ENCODE measurements around the gene PLA2G4A.

The PLA2G4A gene

DNA sequence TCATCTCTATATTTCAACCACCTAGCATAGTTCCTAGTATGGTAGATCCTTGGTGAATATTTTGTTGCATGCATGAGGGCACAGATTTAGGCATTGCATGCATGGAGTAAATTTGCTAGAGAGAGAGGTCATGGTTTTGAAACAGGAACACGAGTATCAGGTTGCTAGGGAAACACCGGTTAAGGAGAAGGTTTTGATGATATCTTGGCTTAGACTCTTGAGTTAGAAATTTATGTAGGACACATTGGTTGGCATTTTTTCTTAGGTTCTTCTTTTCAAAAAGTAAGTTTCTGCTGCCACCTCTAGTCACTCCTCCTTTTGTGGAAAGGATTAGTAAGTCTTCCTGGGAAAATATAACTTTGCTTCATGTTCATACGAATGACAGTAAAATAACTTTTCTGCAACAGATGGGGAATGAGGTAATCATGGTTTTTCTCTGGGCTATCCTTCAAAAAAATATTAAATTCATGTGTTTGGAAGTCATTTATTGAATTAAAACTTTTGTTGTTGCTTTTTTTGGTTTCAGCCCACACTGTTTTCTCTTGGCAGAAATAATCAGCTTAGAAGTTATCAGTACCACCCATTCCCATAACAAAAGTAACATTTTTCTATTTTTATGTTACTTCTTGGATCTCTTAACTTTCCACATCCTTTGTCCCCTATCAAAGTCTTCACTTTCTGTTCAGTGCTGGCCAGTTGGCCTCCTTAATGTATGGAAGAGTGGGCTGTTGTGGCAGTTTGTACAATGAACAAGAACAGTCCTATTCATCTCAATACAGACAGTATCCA lies 97.3 kb downstream of the PLA2G4A start:
- DNase-seq, result no peak

DNA sequence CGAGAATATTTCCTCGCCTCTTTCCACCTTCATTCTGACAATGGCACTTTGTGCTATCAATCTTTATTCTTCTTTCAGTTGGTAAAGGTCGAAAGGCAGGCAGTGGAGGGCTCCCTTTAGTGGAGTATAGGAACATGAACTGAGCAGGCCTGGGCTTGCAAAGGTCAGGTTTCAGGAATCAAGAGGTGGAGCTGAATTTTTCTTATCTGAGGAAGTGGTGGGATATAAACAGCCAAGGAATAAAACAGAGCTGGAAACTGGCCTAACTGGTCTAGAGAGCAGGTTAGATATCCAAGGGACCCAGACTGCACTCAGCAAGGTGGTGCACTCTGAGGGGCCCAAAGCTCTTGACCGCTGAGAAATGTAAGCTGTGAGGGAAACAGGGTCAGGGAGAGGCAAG lies 99.1 kb downstream of the PLA2G4A start:
- DNase-seq, result peak; percentile 9

DNA sequence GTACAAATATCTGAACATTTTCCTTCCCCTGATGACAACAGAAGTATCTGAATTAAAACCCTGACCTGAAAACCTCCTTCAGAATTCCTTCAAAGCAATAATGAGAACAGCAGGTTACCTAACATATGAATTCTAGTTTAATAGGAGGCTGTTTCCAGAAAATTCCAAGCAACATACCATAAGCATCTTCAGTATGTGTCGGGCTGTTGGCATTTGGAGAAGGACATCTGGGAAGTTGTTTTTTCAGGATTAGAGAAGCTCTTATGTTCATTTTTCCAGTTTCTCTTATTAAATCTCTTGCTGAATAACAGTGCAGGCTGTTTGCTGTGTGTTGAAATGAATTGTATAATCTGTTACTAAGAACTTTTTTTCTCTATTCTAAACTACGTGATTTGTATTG lies 101.5 kb downstream of the PLA2G4A start:
- DNase-seq, result no peak

DNA sequence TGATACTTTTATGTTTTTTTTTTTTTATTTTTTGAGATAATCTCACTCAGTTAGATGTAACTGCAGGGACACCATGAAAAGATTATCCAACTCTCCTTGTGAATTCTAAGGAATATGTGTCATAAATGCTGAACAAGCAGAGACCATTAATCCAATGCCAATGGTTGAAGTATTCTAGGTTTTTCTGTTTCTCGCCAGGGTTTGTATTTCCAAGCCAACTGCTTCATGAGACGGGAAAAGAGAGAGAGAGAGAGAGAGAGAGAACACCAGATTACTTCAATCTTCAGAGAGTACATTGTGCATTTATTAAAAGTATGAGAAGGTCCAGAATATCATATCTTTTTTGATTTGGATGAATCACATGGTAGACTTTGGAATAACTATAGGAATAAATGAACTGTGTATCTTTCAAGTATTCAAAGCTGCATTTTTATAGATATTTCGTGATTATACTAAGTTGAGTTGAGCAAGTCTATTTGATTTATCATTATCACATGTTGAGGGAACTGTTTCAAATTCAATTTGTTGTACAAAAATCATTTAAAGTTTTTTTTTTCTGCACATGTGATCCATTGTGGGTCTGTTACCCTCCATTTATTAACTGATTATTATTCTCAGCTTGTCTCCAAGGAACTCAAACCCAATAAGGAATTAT lies 108.4 kb downstream of the PLA2G4A start:
- DNase-seq, result no peak

DNA sequence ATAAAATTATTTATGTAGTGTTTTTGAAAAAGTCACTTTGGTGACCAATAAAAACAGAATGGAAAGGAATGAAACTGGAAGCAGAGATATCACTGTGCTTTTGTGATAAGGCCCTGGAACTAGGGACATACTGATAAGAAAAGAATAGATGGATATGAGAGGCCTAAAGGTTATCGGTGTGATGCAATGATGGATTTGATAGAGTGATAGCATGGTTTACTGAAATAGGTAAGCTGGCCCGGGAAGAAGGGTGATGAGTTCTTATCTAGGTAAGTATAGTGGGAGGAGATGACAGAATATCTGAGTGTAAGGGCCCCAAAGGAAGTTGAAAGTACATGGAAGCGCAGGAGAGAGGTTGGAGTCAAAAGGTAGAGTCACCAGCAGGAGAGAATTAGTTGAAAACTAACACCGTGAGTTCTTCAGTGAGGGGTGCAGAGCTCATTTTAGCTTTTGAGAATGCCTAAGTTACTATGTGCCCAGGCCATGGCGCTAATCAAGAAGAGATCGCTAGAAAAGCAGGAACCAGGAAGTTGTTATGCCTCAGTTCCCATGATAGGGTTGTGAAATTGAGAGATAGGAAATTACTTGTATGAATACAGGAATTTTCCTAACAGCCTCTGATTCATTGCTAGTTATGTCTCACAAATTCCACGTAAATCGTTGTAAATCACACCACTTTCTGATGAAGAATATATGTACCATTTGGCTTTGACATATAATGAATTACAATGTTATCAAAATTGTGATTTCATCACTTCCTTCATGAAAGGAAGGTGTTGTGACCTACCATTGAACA lies 115.3 kb downstream of the PLA2G4A start:
- DNase-seq, result no peak

DNA sequence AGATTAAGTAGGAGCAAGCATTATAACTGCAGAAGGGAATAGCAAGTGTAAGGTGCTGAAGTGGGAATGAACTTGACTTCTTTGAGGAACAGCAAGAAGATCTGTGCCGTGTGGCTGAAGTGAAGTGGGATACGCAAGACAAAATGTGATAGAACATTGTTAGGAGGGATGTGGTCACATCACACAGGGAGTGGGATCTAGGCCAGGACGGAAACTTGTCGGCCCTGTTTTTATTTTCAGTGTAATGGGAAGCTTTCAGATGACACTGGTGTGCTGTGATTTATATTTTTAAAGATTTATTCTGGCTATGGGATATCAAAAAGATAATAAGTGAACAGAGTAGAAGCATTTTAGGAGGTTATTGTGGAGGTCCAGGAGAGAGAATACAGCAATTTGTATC lies 116.4 kb downstream of the PLA2G4A start:
- DNase-seq, result no peak

DNA sequence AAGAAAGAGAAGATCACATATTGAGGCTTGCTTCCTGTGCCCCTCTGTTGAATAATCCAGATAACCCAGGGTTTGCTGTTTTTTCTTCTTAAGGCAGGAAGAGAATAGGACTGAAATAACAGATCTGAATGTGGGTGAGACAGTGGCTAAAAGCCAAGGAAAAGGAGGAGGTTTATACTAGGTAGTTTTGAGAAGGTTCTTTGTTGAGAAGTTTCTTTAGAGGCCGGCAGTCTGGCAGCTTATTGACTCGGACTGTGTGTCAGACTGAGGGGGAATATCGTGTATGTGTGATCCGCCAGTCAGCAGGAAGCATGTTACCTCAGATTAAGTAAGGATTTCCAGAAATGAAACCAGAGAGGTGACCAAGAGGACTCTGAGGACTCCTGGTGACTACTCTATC lies 119.8 kb downstream of the PLA2G4A start:
- no peak for DNase-seq

DNA sequence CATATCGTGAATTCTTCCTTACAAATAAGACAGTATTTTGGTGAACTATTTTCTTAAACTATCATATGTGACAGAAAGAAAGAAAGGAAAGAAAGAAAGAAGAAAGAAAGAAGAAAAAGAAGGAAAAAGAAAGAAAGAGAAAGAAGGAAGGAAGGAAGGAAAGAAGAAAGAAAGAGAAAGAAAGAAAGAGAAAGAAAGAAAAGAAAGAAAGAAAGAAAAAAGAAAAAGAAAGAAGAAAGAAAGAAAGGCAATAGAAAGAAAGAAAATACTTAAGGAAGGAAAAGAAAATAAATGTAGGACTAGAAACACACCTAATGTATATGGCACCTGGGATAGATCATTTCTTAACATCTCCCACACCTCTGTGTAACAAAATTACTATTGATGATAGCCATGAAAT lies 120.4 kb downstream of the PLA2G4A start:
- DNase-seq, result no peak

DNA sequence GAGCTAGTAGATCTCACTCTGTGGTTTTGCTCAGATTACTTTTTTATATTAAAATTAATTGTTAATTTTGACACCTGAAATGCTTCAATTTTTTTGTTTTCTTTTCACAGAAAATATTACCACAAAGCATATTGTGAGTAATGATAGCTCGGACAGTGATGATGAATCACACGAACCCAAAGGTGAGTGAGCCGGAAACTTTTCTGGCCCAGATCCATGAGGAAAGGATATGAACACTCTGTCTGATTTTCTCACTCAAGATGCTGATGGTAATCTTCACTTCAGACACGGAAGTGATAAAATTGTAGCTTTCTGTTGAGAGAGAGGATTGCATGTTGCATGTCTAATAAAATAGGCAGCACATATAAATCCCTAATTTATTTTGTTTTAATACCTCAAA lies 121.8 kb downstream of the PLA2G4A start:
- DNase-seq, result peak; percentile 50

DNA sequence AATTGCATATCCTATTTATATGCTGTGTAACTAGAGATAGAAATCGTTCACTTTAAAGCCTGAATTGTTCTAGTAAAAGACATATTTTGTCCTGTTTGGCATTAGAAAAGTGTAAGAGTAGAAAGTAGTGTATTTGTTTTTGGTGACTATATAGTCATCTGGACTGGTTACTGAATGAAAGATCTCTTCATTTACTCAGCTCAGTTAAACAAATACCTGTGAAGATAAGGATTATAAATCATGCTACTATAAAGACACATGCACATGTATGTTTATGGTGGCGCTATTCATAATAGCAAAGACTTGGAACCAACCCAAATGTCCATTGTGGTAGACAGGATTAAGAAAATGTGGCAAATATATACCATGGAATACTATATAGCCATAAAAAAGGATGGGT lies 125.1 kb downstream of the PLA2G4A start:
- DNase-seq, result no peak

DNA sequence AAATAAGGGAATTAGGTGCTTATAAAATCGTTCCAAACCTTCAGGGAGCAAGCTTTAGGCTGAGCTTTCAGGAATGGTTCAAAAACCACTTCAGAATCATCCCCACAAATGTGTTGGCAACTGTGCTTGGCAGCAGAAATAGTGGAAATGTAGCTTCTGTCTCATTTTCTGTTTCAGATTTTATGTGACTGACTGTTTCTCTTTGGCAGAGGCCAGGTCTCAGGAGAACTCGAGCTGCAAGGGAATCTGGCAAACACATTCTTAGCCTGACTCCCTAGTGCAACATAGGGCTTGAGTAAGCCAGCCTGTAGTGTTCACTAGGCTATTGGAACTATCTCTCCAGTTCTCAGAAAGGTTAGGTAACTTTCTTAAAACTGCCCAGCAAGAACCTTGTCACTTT lies 128.6 kb downstream of the PLA2G4A start:
- no peak for DNase-seq

DNA sequence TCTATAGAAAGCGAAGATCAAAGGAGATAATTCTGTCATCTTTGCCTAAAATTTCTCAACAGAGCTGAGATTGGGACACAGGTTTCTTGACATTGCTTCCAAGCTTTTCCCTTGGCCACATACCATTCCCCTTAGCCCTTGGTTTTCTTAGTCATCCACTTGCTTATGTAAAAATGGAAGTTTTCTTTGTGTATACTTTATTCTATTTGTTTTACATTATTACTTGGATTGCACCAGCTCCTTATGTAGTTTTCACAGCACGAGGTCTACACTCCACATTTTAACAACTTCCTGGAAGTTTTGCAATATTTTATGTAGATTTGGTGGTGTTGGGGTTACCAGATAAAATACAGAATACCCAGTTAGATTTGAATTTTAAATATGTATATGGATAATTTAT lies 129.8 kb downstream of the PLA2G4A start:
- no peak for DNase-seq

DNA sequence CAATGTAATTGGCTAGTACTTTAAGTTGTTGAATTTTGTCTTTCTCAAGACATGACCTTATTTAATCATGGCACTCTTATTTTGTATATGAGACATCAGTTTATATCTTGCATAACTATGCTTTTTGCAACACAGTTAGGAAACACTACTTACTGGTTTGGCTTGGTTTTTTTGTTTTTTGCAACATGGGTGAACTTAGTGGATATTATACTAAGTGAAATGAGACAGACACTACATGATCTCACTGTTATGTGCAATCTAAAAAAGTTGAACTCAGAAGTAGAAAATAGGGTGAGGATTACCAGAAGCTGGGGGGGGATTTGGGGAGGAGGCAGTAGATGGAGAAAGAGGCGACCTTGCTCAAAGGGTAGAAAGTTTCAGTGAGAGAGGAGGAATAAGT lies 132.1 kb downstream of the PLA2G4A start:
- DNase-seq, result no peak

DNA sequence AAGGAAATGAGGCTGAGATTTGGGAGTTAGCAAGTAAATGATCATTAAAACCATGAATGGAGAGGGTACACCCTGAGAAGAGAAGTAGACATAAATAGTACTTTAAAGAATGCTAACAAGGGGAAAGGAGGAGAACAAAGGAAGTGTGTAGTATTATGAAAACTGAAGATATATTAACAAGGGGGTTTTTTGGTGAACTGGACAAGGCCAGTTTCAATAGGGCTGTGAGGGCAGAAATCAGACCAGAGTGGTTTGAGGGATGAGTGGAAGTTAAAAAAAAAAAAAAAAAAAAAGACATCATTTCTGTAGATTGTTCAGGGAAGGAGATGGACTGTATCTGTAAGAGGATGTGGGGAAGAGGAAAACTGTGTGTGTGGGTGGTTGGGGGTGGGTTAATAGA lies 137.1 kb downstream of the PLA2G4A start:
- no peak for DNase-seq

DNA sequence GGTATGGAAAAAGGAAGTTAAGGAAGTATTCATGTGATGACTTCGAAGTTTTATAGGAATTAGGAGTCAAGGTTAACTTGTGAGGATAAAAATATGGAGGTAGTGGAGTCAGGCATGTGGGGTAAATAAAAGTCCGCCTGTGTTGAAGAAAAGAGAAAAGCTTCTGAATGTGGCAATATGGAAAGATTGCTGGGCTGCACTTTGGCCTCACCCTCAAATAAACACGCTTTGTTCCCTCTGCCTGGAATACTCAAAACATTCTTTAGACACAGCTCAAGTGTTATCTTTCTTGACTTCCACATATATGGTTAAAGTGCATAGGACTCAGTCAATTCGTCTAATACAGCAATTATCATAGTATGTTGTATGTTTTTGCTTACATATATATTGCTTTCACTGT lies 137.7 kb downstream of the PLA2G4A start:
- DNase-seq, result no peak

DNA sequence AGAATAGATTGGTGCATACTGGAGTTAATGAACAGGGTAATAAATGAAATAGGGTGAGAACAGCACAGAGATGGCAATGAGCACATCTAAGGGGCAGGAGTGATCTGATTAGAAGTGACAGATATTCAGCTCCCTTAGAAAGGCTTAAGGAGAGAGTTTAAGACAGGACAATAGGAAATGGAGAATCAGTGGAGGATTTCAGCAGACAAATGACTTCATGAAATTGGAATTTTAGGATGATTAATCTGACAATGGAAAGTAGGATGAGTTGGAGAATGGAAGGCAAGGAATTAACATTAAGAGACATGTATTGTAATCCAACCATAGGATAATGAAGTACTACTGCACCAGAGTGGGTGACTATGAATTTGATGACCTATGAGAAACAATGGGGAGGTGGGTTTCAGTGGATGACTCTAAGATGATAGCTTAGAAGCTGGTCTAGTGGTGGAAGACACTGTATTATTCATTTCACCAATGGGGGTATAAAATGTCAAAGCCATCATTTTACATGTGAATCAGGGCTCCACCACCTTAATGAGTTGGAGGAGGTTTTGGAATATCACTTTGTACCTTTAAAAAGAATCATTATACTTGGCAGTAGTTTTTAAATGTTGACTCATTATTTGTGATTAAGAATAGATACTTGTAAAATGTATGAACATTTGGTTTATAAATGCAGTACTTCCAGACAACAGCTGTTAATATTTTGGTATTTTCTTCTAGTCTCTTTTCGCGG lies 139.1 kb downstream of the PLA2G4A start:
- DNase-seq, result no peak

DNA sequence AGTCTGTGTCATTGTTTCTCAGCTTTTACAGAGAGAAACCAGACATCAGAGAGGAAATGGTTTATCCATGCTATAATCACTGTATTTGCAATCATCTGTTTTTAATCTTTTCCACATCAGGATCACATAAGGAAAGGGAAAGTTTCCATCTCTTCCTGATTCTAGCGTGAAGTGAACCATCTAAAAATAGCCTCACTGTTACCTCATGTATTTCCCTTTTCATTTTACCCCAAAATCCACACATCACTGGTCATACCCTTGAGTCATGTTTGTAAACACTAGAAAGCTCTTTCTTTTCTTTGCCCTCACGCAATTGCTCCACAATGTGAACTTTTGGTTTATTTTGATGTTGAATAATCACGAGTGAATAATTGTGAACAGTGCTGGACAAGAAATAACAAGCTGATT lies 146.0 kb downstream of the PLA2G4A start:
- peak; percentile 94 for DNase-seq

DNA sequence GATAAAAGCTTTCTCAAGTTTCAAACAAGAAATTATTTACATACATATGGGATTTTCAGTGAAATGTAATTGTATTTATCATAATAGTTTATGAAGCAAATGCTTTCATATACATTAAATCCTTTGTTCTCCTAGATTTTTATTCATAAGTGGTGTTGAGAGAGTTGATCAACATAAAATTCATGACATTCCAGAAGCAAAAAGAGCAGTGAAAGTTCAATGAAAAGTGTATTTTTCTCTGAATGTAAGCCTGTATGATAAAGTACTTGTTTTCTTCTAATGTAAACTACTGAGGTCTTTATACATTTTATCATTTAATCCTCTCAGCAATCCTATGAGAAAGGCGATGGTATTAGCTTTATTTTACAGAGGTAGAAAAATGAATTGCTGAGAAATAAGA lies 146.5 kb downstream of the PLA2G4A start:
- DNase-seq, result no peak

DNA sequence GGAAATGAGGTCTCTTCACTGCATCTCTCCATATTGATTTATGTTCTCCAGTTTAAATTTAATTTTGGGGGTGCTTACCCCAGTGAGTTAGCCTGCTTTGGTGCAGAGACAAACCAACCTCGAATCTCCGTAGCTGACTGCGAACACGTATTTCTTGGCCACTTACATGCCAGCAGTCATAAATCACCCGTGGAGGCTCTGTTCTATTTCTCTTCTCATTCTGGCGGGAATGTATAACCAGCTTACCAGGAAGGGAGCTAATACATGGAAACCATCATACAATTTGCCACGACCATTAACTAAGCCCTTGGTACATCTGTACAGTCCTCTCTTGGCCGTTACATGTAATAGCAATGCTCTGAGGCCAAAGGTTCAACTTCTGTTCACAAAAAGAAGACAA lies 148.0 kb downstream of the PLA2G4A start:
- DNase-seq, result no peak

DNA sequence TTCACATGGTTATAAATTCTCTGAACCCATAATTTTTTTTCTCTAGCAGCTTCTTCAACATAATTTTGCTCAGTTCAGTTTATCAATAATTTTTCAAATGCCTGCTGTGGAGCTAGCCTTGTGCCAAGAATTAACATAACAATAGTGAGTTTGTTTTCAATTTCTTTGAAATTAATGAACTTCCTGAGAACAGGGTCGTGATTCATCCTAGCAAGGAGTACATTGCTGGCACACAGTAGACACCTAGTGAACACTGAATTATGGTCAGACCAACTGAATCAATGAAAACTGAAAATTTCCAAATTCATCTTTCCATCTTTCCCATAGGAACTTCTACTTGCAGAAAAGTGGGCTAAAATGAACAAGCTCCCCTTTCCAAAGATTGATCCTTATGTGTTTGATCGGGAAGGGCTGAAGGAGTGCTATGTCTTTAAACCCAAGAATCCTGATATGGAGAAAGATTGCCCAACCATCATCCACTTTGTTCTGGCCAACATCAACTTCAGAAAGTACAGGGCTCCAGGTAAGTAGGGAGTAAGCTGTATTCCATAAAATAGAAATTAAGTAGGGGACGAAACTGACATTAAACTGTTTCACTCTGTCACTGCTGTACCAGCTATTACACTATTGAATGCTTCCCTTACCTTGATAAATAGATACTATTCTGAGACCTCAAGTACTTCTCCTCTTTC lies 148.7 kb downstream of the PLA2G4A start:
- DNase-seq, result no peak

DNA sequence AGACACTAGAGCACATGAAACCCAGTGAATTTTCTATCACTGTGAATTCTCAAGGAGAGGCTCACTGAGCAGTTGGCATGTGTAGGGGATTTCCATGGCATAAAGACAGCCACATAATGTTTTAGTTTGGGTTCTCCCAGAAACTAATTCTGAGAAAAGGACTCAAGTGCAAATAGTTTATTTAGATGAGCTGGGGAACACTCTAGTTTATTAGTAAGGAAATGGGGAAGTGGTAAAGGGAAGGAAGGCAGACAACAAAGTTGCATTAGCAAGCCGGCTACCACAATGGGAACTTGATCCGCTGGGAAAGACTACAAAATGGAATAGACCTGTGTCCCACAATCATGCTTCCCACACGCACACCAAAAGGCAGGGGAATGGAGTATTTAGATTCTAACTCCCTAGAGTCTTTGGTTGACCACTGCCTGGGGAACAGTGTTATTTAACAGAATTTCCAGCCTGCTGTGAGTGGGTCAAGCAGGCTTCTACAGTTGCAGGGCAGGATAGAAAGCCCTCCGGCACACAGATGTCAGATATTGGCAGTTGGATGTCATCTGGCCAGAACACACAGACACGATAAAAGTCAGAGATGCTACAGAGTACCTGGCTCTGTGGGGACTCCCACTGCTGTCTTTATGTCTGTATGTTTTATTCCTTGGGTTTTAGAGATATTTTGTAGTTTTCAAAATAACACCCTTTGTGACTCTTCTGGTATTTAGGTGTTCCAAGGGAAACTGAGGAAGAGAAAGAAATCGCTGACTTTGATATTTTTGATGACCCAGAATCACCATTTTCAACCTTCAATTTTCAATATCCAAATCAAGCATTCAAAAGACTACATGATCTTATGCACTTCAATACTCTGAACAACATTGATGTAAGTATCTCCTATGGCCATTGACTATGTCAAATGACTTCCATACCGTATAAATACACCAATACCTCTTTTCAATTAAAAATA lies 150.1 kb downstream of the PLA2G4A start:
- DNase-seq, result no peak

All from DMS53 (cell line).